Measurements from ENCODE around the gene RASD1. TPM values are rescaled to one million over a fixed set of nuclear protein-coding genes. Genes with fewer than 3 reads are reported as not detected.

The RASD1 gene
- polyA plus RNA-seq, 1 experiment = 0.55 TPM

DNA sequence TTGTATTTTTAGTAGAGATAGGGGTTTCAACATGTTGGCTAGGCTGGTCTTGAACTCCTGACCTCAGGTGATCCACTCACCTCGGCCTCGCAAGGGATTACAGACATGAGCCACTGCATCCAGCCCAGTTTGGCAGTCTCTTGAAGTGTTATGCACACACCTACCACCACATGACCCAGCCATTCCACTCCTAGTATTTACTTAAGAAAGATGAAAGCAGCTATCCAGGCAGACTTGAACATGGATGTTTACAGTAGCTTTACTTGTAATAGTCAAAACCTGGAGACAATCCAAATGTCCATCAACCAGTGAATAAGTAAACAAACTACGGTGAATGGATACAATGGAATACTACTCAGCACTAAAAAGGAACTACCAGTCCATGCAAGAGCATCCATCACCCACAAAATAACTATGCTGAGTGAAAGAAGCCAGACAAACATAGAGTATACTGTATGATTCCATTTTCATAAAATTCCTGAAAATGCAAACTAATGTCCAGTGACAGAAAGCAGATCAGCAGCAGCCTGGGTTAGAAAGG lies 37.8 kb upstream of the RASD1 start:
- no peak for DNase-seq (ENCODE audit: low read depth, low spot score)
- CTCF ChIA-PET = interaction anchor here (0.6 to 1.0 kb wide), 3 partner anchors 9 to 108 kb away, joined by 3 to 4 read pairs (median 3); no protein-coding TSS in a partner anchor
- TF ChIP-seq, protein P1, sequence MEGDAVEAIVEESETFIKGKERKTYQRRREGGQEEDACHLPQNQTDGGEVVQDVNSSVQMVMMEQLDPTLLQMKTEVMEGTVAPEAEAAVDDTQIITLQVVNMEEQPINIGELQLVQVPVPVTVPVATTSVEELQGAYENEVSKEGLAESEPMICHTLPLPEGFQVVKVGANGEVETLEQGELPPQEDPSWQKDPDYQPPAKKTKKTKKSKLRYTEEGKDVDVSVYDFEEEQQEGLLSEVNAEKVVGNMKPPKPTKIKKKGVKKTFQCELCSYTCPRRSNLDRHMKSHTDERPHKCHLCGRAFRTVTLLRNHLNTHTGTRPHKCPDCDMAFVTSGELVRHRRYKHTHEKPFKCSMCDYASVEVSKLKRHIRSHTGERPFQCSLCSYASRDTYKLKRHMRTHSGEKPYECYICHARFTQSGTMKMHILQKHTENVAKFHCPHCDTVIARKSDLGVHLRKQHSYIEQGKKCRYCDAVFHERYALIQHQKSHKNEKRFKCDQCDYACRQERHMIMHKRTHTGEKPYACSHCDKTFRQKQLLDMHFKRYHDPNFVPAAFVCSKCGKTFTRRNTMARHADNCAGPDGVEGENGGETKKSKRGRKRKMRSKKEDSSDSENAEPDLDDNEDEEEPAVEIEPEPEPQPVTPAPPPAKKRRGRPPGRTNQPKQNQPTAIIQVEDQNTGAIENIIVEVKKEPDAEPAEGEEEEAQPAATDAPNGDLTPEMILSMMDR (IDR thresholded peaks at IDR 0.05; ENCODE audit: low read depth, low read length) = no peak
- no peaks in the 10 kb centered on the region for H3K9me3 ChIP-seq (ENCODE audit: control insufficient read depth, insufficient read depth, low read length)
- POLR2A ChIA-PET = no interaction called here
- no peak overlapping the region for H3K27ac ChIP-seq (ENCODE audit: low read depth, low read length)
- no peak overlapping the region for H3K4me3 ChIP-seq (ENCODE audit: low read depth, low read length)
- no peaks in the 10 kb centered on the region for H3K27me3 ChIP-seq (ENCODE audit: control insufficient read depth, insufficient read depth, low read length)

- CTCF ChIA-PET = interaction anchor here (0.6 to 1.6 kb wide), 3 partner anchors 35 to 233 kb away, joined by 3 to 4 read pairs (median 4); no protein-coding TSS in a partner anchor
- H3K27ac ChIP-seq (ENCODE audit: low read depth, low read length) = no peak overlapping the region
- no peaks in the 10 kb centered on the region for H3K27me3 ChIP-seq (ENCODE audit: control insufficient read depth, insufficient read depth, low read length)
- POLR2A ChIA-PET = no interaction called here
- TF ChIP-seq, protein P1 (IDR thresholded peaks at IDR 0.05; ENCODE audit: low read depth, low read length) = no peak
- no peak overlapping the region for H3K4me3 ChIP-seq (ENCODE audit: low read depth, low read length)
- no peak for DNase-seq (ENCODE audit: low read depth, low spot score)
- H3K9me3 ChIP-seq (ENCODE audit: control insufficient read depth, insufficient read depth, low read length) = no peaks in the 10 kb centered on the region
Observed at GRCh38 chr17:17532991-17533390, 36.8 kb upstream of the RASD1 start.

DNA sequence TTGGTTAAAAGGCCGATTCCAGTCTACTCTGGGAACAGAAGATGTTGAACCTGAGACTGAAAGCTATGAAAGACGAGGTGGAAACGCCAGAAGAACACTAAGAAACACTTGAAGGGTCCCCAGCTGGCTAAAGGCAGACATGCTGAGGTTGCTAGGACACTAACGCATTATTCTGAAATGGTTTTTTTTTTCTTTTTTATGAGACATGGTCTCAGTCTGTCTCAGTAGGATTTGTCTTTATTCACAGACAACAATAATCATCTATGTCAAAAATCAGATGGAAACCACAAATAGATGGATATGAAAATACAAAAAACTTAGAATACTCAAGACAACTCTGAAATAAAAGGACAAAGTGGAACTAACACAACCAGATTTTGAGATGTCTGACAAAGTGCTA lies 35.0 kb upstream of the RASD1 start:
- TF ChIP-seq, protein P1 (IDR thresholded peaks at IDR 0.05; ENCODE audit: low read depth, low read length) = no peak
- Histone ChIP-seq H3K27me3 (ENCODE audit: control insufficient read depth, insufficient read depth, low read length) (no peaks in the 10 kb centered on the region), H3K9me3 (ENCODE audit: control insufficient read depth, insufficient read depth, low read length) (no peaks in the 10 kb centered on the region), H3K27ac (ENCODE audit: low read depth, low read length) (no peak overlapping the region), H3K4me3 (ENCODE audit: low read depth, low read length) (no peak overlapping the region)
- no peak for DNase-seq (ENCODE audit: low read depth, low spot score)
- POLR2A ChIA-PET = no interaction called here
- CTCF ChIA-PET = no interaction called here

DNA sequence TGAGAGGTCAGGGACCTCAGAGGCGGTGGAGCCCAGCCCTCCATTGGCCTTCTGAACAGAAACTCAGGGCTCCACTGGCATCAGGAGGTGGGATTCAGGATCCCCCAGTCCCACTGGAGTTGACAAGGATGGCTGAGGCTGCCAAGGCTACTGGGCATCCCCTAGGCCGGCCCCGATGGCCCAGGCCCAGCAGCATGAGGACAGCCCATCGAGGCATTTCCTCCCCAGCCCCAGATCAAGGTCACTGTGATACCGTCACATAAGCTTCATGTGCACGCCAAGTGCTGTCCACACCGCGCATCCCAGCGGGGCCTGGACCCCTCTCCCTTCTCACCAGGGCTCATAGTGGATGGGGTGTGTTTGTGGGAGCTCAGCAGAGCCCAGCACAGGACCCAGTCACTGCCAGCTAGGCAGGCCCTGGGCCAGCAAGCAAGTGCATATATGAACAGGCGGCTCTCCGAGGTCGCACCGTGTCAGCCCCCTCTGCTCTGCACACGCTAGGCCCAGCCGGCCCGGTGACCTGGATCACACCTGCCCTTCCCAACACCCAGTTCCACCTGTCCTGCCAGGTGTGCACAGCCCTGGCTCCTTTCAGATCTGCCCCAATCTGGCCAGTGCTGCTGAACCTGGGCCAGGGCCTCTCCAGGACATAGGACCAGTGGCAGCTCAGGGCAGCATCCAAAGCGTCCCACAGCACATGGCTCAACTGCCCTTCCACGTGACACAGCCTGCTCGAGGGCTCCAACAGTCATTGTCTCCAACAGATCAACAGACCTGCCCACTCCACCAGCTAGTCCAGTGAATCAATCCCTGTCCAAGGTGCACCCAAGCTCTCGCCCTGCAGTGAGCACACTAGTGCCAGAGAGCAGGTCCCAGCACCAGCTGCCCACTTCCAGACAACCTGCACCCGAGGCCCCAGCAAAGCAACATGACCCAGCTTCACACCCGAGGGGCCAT lies 32.8 kb upstream of the RASD1 start:
- H3K27me3 ChIP-seq (ENCODE audit: control insufficient read depth, insufficient read depth, low read length) = no peaks in the 10 kb centered on the region
- no peak for DNase-seq (ENCODE audit: low read depth, low spot score)
- H3K9me3 ChIP-seq (ENCODE audit: control insufficient read depth, insufficient read depth, low read length) = no peaks in the 10 kb centered on the region
- no peak overlapping the region for H3K4me3 ChIP-seq (ENCODE audit: low read depth, low read length)
- POLR2A ChIA-PET = no interaction called here
- CTCF ChIA-PET = interaction anchor here (1.9 kb wide), 1 partner anchor 32 kb away, joined by 4 read pairs; the partner anchor contains the start of gene RASD1
- TF ChIP-seq, protein P1 (IDR thresholded peaks at IDR 0.05; ENCODE audit: low read depth, low read length) = no peak
- H3K27ac ChIP-seq (ENCODE audit: low read depth, low read length) = no peak overlapping the region
